22Rv1 (cell line): ENCODE measurements around the gene RABL2B.

Experiments
- ZFX ChIP-seq: fragments of 450-650 bp; IDR thresholded peaks from 2 replicates; pipeline ENCODE4 v1.6.1; 2017; ENCODE audit warnings: antibody characterized with exemption, borderline replicate concordance
- TF ChIP-seq, protein P1 (sequence below): fragments of 450-650 bp; IDR thresholded peaks from 2 replicates; pipeline ENCODE4 v1.5.1; 2017; ENCODE audit warnings: mild to moderate bottlenecking

DNA sequence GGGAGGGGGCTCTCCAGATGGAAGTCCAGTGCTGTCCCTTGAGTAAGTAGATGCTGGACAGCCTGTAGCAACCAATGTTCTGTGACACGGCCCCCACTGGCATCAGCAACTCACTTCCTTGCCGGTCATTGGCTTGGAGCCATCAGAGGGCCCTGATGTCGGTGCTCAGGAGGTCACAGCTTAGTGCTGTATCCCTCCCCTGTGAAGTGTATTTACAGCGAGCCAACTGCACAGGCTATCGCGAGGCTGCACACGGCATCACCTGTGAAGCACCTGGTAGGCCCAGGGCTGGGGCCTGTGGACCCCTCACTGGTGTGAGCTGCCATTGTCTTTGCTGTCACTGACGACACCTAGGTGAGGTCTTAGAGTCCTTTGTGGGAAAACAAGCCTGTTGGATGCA, 58.8 kb downstream of the RABL2B start:
- TF ChIP-seq, protein P1, sequence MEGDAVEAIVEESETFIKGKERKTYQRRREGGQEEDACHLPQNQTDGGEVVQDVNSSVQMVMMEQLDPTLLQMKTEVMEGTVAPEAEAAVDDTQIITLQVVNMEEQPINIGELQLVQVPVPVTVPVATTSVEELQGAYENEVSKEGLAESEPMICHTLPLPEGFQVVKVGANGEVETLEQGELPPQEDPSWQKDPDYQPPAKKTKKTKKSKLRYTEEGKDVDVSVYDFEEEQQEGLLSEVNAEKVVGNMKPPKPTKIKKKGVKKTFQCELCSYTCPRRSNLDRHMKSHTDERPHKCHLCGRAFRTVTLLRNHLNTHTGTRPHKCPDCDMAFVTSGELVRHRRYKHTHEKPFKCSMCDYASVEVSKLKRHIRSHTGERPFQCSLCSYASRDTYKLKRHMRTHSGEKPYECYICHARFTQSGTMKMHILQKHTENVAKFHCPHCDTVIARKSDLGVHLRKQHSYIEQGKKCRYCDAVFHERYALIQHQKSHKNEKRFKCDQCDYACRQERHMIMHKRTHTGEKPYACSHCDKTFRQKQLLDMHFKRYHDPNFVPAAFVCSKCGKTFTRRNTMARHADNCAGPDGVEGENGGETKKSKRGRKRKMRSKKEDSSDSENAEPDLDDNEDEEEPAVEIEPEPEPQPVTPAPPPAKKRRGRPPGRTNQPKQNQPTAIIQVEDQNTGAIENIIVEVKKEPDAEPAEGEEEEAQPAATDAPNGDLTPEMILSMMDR, result no peak
- TF ChIP-seq ZFX, result no peak
